ENCODE measurements around the gene KDM3A. TPM values are rescaled to one million over a fixed set of nuclear protein-coding genes. Genes with fewer than 3 reads are reported as not detected.
A peak's percentile ranks its signal among the peaks of the same experiment; 100 is the strongest.

KDM3A gene
- total and polyA plus RNA-seq, 10 of the 15 experiments (the other 5 are each of a cell fraction or from before 2014, with no cell fraction given): 3.8 to 102 (median 11.1) TPM

GRCh38 chr2:86440631-86441391, at the start of gene KDM3A (continued):
- TF ChIP-seq RB1 (IDR thresholded peaks at IDR 0.05; ENCODE audit: borderline replicate concordance): peak; percentile 94; the same call in 1 of the 2 replicates
- no peak; the same call in 1 of the 2 replicates for TF ChIP-seq PKNOX1 (IDR thresholded peaks at IDR 0.05)
- TF ChIP-seq HDGF (IDR thresholded peaks at IDR 0.05): 0 out of 2 replicates have a peak, but pooled peaks have one; percentile 29
- TF ChIP-seq MLLT1 (IDR thresholded peaks at IDR 0.05): peak; percentile 98
- TF ChIP-seq, protein P1, sequence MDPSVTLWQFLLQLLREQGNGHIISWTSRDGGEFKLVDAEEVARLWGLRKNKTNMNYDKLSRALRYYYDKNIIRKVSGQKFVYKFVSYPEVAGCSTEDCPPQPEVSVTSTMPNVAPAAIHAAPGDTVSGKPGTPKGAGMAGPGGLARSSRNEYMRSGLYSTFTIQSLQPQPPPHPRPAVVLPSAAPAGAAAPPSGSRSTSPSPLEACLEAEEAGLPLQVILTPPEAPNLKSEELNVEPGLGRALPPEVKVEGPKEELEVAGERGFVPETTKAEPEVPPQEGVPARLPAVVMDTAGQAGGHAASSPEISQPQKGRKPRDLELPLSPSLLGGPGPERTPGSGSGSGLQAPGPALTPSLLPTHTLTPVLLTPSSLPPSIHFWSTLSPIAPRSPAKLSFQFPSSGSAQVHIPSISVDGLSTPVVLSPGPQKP (IDR thresholded peaks at IDR 0.05; ENCODE audit: low read depth, low read length): no peak
- no peak for TF ChIP-seq POLR2A (IDR thresholded peaks at IDR 0.05; ENCODE audit: low read depth, low read length)
- TF ChIP-seq, protein P2, sequence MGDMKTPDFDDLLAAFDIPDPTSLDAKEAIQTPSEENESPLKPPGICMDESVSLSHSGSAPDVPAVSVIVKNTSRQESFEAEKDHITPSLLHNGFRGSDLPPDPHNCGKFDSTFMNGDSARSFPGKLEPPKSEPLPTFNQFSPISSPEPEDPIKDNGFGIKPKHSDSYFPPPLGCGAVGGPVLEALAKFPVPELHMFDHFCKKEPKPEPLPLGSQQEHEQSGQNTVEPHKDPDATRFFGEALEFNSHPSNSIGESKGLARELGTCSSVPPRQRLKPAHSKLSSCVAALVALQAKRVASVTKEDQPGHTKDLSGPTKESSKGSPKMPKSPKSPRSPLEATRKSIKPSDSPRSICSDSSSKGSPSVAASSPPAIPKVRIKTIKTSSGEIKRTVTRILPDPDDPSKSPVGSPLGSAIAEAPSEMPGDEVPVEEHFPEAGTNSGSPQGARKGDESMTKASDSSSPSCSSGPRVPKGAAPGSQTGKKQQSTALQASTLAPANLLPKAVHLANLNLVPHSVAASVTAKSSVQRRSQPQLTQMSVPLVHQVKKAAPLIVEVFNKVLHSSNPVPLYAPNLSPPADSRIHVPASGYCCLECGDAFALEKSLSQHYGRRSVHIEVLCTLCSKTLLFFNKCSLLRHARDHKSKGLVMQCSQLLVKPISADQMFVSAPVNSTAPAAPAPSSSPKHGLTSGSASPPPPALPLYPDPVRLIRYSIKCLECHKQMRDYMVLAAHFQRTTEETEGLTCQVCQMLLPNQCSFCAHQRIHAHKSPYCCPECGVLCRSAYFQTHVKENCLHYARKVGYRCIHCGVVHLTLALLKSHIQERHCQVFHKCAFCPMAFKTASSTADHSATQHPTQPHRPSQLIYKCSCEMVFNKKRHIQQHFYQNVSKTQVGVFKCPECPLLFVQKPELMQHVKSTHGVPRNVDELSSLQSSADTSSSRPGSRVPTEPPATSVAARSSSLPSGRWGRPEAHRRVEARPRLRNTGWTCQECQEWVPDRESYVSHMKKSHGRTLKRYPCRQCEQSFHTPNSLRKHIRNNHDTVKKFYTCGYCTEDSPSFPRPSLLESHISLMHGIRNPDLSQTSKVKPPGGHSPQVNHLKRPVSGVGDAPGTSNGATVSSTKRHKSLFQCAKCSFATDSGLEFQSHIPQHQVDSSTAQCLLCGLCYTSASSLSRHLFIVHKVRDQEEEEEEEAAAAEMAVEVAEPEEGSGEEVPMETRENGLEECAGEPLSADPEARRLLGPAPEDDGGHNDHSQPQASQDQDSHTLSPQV (IDR thresholded peaks at IDR 0.05): peak; percentile 89; the same call in 1 of the 2 replicates
- TF ChIP-seq POLR2AphosphoS2 (IDR thresholded peaks at IDR 0.05; ENCODE audit: low read depth, low read length): no peak
- no peak for TF ChIP-seq SMAD5 (IDR thresholded peaks at IDR 0.05; ENCODE audit: low read depth)
- TF ChIP-seq EED (IDR thresholded peaks at IDR 0.05; ENCODE audit: low read depth): peak; percentile 89
- no peak; the same call in 1 of the 2 replicates for TF ChIP-seq POLR2AphosphoS5 (IDR thresholded peaks at IDR 0.05; ENCODE audit: low read length)
- no peak for TF ChIP-seq NR2C2 (IDR thresholded peaks at IDR 0.05; ENCODE audit: borderline replicate concordance, control insufficient read depth, insufficient read length, low read depth)
- no peak; the same call in 1 of the 2 replicates for TF ChIP-seq PAX8 (IDR thresholded peaks at IDR 0.05)
- peak; percentile 89 for TF ChIP-seq CBFB (IDR thresholded peaks at IDR 0.05; ENCODE audit: low read depth)
- TF ChIP-seq ZNF687 (IDR thresholded peaks at IDR 0.05): peak; percentile 99
